K562 (cell line): Measurements from ENCODE around the gene CENPN. TPM values are rescaled to one million over a fixed set of nuclear protein-coding genes. Genes with fewer than 3 reads are reported as not detected.

Experiments
- CAMTA2 ChIP-seq: fragments of 250-450 bp; sonication (Bioruptor Pico); conservative IDR thresholded peaks from 2 replicates; pipeline ENCODE4 v1.5.1; 2022
- DMBX1 ChIP-seq: fragments of 250-450 bp; sonication (Bioruptor Pico); IDR thresholded peaks from 2 replicates; pipeline ENCODE4 v1.8.0; 2022; ENCODE audit warnings: inconsistent platforms, mild to moderate bottlenecking, moderate library complexity, borderline replicate concordance
- FOXA3 ChIP-seq, 2 experiments: fragments of 450-650 bp in 1 of 2; sonication (generic) in 1 of 2; formaldehyde crosslinking; IDR thresholded peaks in 1 of 2; conservative IDR thresholded peaks in 1 of 2; 2 replicates each; pipeline versions ENCODE4 v1.4.0 to v1.8.0; 2020 to 2022; ENCODE audit warnings: mild to moderate bottlenecking in 2 of 2, missing genetic modification reagents in 1 of 2
- KAT8 ChIP-seq: fragments of 450-650 bp; IDR thresholded peaks from 2 replicates; pipeline ENCODE4 v1.6.1; 2016; ENCODE audit warnings: low read depth, mild to moderate bottlenecking
- KLF16 ChIP-seq: IDR thresholded peaks from 2 replicates; pipeline ENCODE4 v1.6.1; 2016; ENCODE audit warnings: antibody characterized with exemption
- LCOR ChIP-seq: sonication (generic); formaldehyde crosslinking; IDR thresholded peaks from 2 replicates; pipeline ENCODE4 v1.8.0; 2022; ENCODE audit warnings: mild to moderate bottlenecking, missing genetic modification reagents
- OTX1 ChIP-seq: fragments of 450-650 bp; formaldehyde crosslinking; IDR thresholded peaks from 2 replicates; pipeline ENCODE4 v1.4.0; 2022; ENCODE audit warnings: mild to moderate bottlenecking
- PCBP1 ChIP-seq: fragments of 200-400 bp; formaldehyde crosslinking; IDR thresholded peaks from 2 replicates; pipeline ENCODE4 v1.6.1; 2018; ENCODE audit warnings: mild to moderate bottlenecking, low read depth, low read length; ENCODE audit not compliant: poor library complexity, severe bottlenecking
- PRPF4 ChIP-seq: fragments of 200-400 bp; formaldehyde crosslinking; IDR thresholded peaks from one replicate; pipeline ENCODE4 v1.6.1; 2017; ENCODE audit warnings: low read length, low read depth, mild to moderate bottlenecking; ENCODE audit not compliant: insufficient read depth, poor library complexity, severe bottlenecking
- PTTG1 ChIP-seq: fragments of 450-650 bp; IDR thresholded peaks from 2 replicates; pipeline ENCODE4 v1.6.1; 2016; ENCODE audit warnings: low read depth, mild to moderate bottlenecking, missing genetic modification characterization, missing compliant biosample characterization
- RFX5 ChIP-seq: IDR thresholded peaks from 2 replicates; pipeline ENCODE4 v1.6.1; 2011; ENCODE audit warnings: low read depth, mild to moderate bottlenecking, improper control_type of control experiment, low read length
- SMARCA5 ChIP-seq: fragments of 450-650 bp; IDR thresholded peaks from 2 replicates; pipeline ENCODE4 v1.6.1; 2016
- SMARCB1 ChIP-seq: IDR thresholded peaks from 2 replicates; pipeline ENCODE4 v1.6.1; 2011; ENCODE audit warnings: improper control_type of control experiment, low read depth; ENCODE audit not compliant: insufficient read length
- ZC3H8 ChIP-seq: fragments of 450-650 bp; IDR thresholded peaks from 2 replicates; pipeline ENCODE4 v1.6.1; 2017
- ZMIZ1 ChIP-seq, 2 experiments: fragments of 150-350 bp in 1 of 2; IDR thresholded peaks; 2 replicates each; pipeline ENCODE4 v1.6.1; 2012 to 2016; ENCODE audit warnings: low read depth in 2 of 2, low read length in 2 of 2, mild to moderate bottlenecking in 1 of 2, moderate library complexity in 1 of 2
- ZNF41 ChIP-seq: fragments of 250-450 bp; sonication (Bioruptor Pico); conservative IDR thresholded peaks from 2 replicates; pipeline ENCODE4 v1.4.0; 2020; ENCODE audit warnings: mild to moderate bottlenecking
- ZNF445 ChIP-seq: fragments of 250-450 bp; sonication (Bioruptor Pico); IDR thresholded peaks from 2 replicates; pipeline ENCODE4 v1.4.0; 2020; ENCODE audit warnings: low read depth, mild to moderate bottlenecking, moderate library complexity
- ZNF518B ChIP-seq: fragments of 250-450 bp; sonication (Bioruptor Pico); IDR thresholded peaks from 2 replicates; pipeline ENCODE4 v1.5.0; 2021; ENCODE audit warnings: mild to moderate bottlenecking, moderate library complexity
- ZNF551 ChIP-seq: fragments of 250-450 bp; sonication (Bioruptor Pico); IDR thresholded peaks from 2 replicates; pipeline ENCODE4 v1.5.0; 2021; ENCODE audit warnings: mild to moderate bottlenecking, moderate library complexity
- ZNF785 ChIP-seq: fragments of 250-450 bp; sonication (Bioruptor Pico); IDR thresholded peaks from 2 replicates; pipeline ENCODE4 v1.4.0; 2020; ENCODE audit warnings: mild to moderate bottlenecking
- polyA plus RNA-seq, 8 experiments: library from polyadenylated mRNA; depleted of rRNA in 4 of 8; stranded (reverse) in 5 of 8; unstranded in 3 of 8; fragments of >200 nt; fragmentation: Nextera tagmentation in 2 of 8; fragmentation: Illumina TruSeq in 1 of 8; extraction: Ambion mirVana in 2 of 8; extraction: Trizol in 1 of 8; gene quantifications; 2 replicates each; pipeline versions ENCODE4 v1.2.1 to v1.2.3, GENCODE V29; 2011 to 2014; ENCODE audit warnings: inconsistent platforms in 1 of 8, missing spikeins in 1 of 8
- total RNA-seq, 7 experiments: library from RNA; depleted of rRNA in 6 of 7; stranded (reverse); fragments of >200 nt in 6 of 7; fragmentation: Illumina TruSeq in 2 of 7; extraction: Trizol in 2 of 7; gene quantifications; 2 replicates each; pipeline versions ENCODE4 v1.2.1 to v1.2.3, GENCODE V29; 2011 to 2021; ENCODE audit warnings: low replicate concordance in 1 of 7
- TF ChIP-seq, protein P1 (sequence below): fragments of 250-450 bp; sonication (Bioruptor Pico); IDR thresholded peaks from 2 replicates; pipeline ENCODE4 v1.6.1; 2021; ENCODE audit warnings: mild to moderate bottlenecking

The CENPN gene
- total and polyA plus RNA-seq, 9 of the 15 experiments (the other 6 are each of a cell fraction or from before 2014, with no cell fraction given): 92.3 to 384 (median 140) TPM

GRCh38 chr16:81006813-81007695 lies at the start of gene CENPN, which contains the start of gene CMC2 (continued):
- no peak for TF ChIP-seq ZNF785 (CRISPR knock-in tag)
- TF ChIP-seq PTTG1: no peak
- no peak for TF ChIP-seq SMARCA5
- no peak for TF ChIP-seq KAT8
- peak; percentile 95 for TF ChIP-seq PCBP1
- no peak for TF ChIP-seq ZNF551
- no peak; a peak in 2 of 4 replicates for TF ChIP-seq ZMIZ1 (IDR thresholded peaks at IDR 0.05; ENCODE audit: low read depth in 2 of 2, low read length in 2 of 2)
- no peak for TF ChIP-seq PRPF4
- TF ChIP-seq, protein P1, sequence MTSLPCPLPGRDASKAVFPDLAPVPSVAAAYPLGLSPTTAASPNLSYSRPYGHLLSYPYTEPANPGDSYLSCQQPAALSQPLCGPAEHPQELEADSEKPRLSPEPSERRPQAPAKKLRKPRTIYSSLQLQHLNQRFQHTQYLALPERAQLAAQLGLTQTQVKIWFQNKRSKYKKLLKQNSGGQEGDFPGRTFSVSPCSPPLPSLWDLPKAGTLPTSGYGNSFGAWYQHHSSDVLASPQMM (CRISPR knock-in tag): no peak
- peak; percentile 78; the same call in 1 of the 2 replicates for TF ChIP-seq LCOR (CRISPR knock-in tag)
- peak; percentile 10; the same call in 1 of the 2 replicates for TF ChIP-seq OTX1 (CRISPR knock-in tag)
- no peak for TF ChIP-seq CAMTA2
- TF ChIP-seq ZNF41: no peak
- TF ChIP-seq ZNF445 (CRISPR knock-in tag): 0 out of 2 replicates have a peak, but pooled peaks have one; percentile 53
- no peak for TF ChIP-seq FOXA3 (CRISPR knock-in tag; conservative IDR thresholded peaks at IDR 0.05 in 1 of 2, IDR thresholded peaks at IDR 0.05 in 1 of 2)
- peak; percentile 79; the same call in 1 of the 2 replicates for TF ChIP-seq ZC3H8
- TF ChIP-seq RFX5: no peak; the same call in 1 of the 2 replicates
- TF ChIP-seq KLF16: peak; percentile 63
- peak; percentile 61; the same call in 1 of the 2 replicates for TF ChIP-seq DMBX1 (CRISPR knock-in tag)
- TF ChIP-seq ZNF518B: no peak
- TF ChIP-seq SMARCB1: no peak
